GM18951 (cell line): ENCODE data around the gene VTA1.

ENCODE experiments used
- POLR2A ChIP-seq: IDR thresholded peaks from 4 replicates; pipeline ENCODE4 v1.6.1; 2011; ENCODE audit warnings: mild to moderate bottlenecking; ENCODE audit not compliant: insufficient read length, insufficient read depth; ENCODE audit errors: extremely low read depth
- in situ Hi-C: fragments of 300-500 bp; cut with MboI; formaldehyde crosslinking; loops from one replicate; pipeline ENCODE4 v1.12.0; 2022; ENCODE audit warnings: low sequenced_read_pairs, mixed read lengths, inconsistent platforms; ENCODE audit not compliant: unreplicated experiment

The VTA1 gene, protein sequence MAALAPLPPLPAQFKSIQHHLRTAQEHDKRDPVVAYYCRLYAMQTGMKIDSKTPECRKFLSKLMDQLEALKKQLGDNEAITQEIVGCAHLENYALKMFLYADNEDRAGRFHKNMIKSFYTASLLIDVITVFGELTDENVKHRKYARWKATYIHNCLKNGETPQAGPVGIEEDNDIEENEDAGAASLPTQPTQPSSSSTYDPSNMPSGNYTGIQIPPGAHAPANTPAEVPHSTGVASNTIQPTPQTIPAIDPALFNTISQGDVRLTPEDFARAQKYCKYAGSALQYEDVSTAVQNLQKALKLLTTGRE

DNA sequence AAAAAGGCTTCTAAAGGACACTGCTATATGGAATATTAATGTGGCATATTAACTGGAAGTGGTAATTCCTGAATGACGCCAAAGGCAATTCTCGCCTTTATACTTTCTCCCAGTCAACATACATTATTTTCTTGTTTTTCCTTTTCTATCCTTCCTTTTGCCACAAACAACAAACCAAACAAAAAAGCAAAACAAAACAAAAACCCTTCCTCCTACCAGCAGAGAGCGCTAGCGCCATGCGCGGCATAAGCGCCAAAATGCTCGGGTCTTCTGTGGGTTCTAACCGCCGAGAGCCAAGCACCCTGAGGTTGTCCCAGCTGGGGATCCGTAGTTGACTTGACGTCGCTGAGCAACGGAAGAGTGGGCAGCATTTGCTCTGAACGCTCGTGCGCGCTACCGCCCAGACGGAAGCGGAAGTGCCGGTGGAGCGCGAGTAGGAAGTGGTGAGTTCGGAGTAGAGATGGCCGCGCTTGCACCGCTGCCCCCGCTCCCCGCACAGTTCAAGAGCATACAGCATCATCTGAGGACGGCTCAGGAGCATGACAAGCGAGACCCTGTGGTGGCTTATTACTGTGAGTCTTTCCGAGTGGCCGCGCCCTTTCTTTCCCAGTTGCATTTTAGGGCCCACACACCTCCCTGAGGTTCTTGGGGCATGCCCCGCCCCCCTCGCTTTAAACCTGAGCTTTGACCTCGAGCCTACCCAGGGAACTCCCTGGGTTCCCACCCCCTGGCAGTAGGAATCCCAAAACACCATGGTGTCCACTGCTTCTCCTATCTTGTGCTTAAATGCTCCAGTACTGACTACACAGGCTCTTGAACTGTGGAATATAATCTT lies at the start of gene VTA1, which contains the start of gene NMBR:
VTA1 (plus strand) TSS at position 436 of the 835 bp plus-strand sequence; CDS start at position 461, 25 bp downstream.
NMBR (minus strand) TSS at position 295 of the 835 bp plus-strand sequence. CDS start 58,464 bp downstream, outside the sequence.
- TF ChIP-seq POLR2A: peak; percentile 90
- in situ Hi-C loops: loop anchor here (25.0 kb wide), 1 partner anchor 240 kb away; no protein-coding TSS in a partner anchor

DNA sequence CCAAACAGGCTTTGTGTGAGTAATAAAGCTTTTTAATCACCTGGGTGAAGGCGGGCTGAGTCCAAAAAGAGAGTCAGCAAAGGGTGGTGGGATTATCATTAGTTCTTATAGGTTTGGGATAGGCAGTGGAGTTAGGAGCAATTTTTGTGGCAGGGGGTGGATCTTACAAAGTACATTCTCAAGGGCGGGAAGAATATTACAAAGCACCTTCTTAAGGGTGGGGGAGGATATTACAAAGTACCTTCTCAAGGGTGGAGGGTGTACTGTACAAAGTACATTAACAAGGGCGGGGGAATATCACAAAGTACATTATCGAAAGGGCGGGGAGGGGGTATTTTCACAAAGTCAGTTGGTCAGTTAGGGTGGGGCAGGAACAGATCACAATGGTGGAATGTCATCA lies 42.2 kb upstream of the VTA1 start:
- in situ Hi-C loops: loop anchor here (25.0 kb wide), 1 partner anchor 418 kb away; no protein-coding TSS in a partner anchor

DNA sequence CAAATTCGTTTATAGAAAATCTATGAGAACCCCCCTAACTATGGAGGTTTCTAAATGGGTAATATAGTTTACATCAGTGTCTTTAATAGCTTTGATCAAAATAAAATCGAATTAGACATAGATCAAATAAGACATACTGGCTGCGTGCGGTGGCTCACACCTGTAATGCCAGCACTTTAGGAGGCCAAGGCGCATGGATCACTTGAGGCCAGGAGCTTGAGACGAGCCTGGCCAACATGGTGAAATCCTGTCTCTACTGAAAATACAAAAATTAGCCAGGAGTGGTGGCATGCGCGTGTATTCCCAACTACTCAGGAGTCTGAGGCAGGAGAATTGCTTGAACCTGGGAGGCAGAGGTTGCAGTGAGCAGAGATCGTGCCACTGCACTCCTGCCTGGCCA lies 36.2 kb upstream of the VTA1 start:
- in situ Hi-C loops: loop anchor here (25.0 kb wide), 1 partner anchor 424 kb away; no protein-coding TSS in a partner anchor

DNA sequence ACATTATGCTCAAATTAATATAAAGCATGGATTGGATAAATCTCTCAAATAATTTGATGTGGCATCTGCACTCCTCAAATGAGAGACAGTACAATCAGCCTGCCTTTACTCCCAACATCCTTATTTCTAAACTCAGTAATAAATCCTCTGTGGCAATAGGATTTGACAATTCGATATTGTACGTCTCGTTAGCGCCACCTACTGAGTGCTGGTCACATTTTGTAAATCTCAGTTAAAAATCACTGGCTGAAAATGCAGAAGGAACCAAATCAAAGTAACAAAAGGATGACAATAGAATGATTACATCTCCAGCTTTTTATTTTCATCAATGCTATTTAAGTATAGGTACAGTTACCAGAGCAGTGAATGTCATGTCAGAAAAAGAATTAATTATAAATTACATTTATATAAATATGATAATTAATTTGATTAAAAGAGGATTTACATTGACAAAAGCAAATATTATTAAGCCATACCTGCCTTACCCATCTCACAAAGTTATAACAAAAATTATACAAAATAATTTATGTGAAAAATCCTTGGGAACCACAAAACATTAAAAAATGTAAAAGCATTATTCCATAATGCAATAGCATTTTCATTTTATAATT lies 34.5 kb upstream of the VTA1 start:
- in situ Hi-C loops: loop anchor here (25.0 kb wide), 1 partner anchor 425 kb away; no protein-coding TSS in a partner anchor
- no peak for TF ChIP-seq POLR2A

- in situ Hi-C loops: loop anchor here (25.0 kb wide), 1 partner anchor 430 kb away; no protein-coding TSS in a partner anchor
- no peak for TF ChIP-seq POLR2A
Observed at GRCh38 chr6:142117366-142117765, 29.7 kb upstream of the VTA1 start.

DNA sequence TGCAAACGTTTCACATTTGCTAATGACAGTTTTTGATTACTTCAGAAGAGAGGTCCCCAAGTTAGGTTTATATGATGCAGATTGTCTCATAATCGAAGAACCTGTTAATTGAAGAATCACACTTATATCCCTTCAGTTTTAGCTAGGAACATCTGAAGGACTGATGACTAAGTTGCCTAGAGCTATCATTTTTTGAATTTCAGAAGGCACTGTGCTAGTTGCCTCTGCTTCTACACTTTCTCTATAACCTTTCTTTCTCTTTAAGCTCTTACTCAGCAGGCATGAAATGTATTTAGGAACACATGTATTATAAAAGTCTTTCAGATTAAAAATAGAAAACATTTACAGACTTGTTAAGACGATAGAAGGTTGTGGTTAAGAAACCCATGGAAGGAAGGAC lies 28.7 kb upstream of the VTA1 start:
- in situ Hi-C loops: loop anchor here (25.0 kb wide), 1 partner anchor 431 kb away; no protein-coding TSS in a partner anchor
- TF ChIP-seq POLR2A: no peak

- in situ Hi-C loops: loop anchor here (25.0 kb wide), 1 partner anchor 432 kb away; no protein-coding TSS in a partner anchor
- no peak for TF ChIP-seq POLR2A
Observed at GRCh38 chr6:142118925-142119324, 28.1 kb upstream of the VTA1 start.

DNA sequence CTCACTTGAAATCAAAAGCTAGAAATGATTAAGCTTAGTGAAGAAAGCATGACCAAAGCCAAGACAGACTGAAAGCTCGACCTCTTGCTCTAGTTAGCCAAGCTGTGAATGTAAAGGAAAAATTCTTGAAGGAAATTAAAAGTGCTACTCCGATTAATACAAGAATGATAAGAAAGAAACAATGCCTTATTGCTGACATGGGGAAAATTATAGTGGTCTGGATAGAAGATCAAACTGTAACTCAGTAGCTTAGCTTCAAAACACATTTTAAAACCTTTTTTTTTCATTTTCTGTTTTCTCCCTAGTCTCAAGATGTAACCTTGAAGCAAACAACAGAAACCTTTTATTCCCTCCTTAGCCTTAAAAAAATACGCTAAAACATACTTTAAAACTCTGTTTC lies 25.7 kb upstream of the VTA1 start:
- in situ Hi-C loops: loop anchor here (25.0 kb wide), 1 partner anchor 434 kb away; no protein-coding TSS in a partner anchor
- TF ChIP-seq POLR2A: no peak

DNA sequence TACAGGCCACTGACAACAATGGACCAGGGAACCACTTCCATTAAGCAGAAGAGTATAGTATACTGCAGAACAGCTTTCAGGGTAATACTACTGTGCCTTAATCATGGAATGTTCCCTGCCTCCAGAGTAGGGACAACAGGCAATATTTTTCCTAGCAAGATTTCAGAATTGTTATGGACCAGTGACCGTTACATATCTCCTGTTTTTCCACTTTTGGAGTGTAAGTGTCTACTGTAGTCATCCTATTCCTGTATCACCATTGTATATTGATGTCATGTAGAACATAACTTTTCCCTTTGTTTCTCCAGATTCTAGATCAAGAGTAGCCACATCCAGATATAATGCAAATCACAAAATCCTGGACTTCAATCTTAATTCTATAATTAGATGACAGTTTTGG lies 16.2 kb upstream of the VTA1 start:
- no peak for TF ChIP-seq POLR2A

GRCh38 chr6:142132625-142133024 lies 14.4 kb upstream of the VTA1 start, which contains the start of gene GJE1:
GJE1 (plus strand) TSS chr6:142132925; CDS start chr6:142133159, 234 bp downstream.
- in situ Hi-C loops: loop anchor here (25.0 kb wide), 1 partner anchor 255 kb away; no protein-coding TSS in a partner anchor

More for the DNA sequence above, 16.2 kb upstream of the VTA1 start:
- in situ Hi-C loops: loop anchor here (25.0 kb wide), 1 partner anchor 256 kb away; no protein-coding TSS in a partner anchor

GRCh38 chr6:142138876-142139275 lies 8.2 kb upstream of the VTA1 start:
- in situ Hi-C loops: loop anchor here (25.0 kb wide), 1 partner anchor 248 kb away; no protein-coding TSS in a partner anchor
- TF ChIP-seq POLR2A: no peak

More at GRCh38 chr6:142132625-142133024, 14.4 kb upstream of the VTA1 start, which contains the start of gene GJE1:
- no peak for TF ChIP-seq POLR2A

DNA sequence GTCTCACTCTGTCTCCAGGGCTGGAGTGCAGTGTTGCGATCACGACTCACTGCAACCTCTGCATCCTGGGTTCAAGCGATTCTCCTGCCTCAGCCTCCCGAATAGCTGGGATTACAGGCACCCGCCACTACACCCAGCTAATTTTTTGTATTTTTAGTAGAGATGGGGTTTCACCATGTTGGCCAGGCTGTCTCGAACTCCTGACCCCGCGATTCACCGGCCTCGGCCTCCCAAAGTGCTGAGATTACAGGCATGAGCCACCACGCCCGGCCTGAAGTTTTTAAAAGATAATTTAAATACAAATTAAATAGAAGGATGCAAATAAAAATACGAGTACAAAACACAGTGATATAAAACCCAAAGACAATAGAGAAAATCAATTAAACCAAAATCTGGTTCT lies 5.5 kb upstream of the VTA1 start:
- in situ Hi-C loops: loop anchor here (25.0 kb wide), 1 partner anchor 246 kb away; no protein-coding TSS in a partner anchor

DNA sequence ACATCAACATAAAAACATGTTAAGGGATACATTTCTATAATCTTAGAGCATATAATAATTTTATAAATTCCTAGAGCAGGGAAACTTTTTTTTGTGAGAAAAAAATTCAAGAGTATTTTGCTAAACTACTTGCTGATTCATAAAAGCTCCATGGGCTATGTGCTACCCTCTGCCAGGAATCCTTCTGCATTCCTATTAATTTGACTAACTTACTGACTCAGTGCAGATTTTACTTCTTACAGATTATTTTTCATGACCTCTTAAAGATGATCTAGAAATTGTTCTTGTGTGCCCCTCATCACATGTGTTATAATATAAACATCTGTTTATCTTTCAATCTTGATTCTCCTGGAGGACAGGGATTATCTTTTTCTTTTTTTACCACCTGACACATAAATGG lies 5.7 kb downstream of the VTA1 start:
- TF ChIP-seq POLR2A: no peak
- in situ Hi-C loops: no loop called here

DNA sequence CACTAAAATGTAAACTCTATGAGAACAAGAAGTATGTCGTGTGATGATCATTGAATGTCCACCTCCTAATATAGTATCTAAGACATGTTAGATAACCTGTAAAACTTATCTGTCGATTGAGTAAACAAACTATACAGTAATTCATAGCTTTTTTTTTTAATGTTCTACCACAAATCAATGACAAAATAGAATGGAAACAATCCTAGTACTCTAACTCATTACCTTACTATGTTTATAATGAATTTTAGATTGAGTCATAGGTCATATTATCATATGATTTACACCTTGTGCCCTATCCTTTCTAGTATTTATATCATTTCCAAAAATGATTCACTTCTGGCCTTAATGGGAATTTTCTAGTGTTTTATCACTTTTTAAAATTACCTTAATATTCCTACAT lies 6.1 kb downstream of the VTA1 start:
- in situ Hi-C loops: no loop called here
- no peak for TF ChIP-seq POLR2A
